CD4-positive, CD25-positive, alpha-beta regulatory T cell (primary cell): ENCODE data around the gene OR6B3. TPM values are rescaled to one million over a fixed set of nuclear protein-coding genes. Genes with fewer than 3 reads are reported as not detected.
A peak's percentile ranks its signal among the peaks of the same experiment; 100 is the strongest.

Experiments
- ATAC-seq, 2 donors: fragments of 150-1000 bp; cut with Tn5 transposase; one replicate each; pipeline ENCODE4 v1.10.0; 2021; ENCODE audit warnings: low read depth in 2 of 2, moderate number of reproducible peaks in 2 of 2, moderate library complexity in 1 of 2
- DNase-seq, 3 donors: peaks; one replicate each; pipeline versions ENCODE4 v3.0.0 to v3.0.0-alpha.2; 2012 to 2022; ENCODE audit warnings: mixed read lengths in 1 of 3
- H3K27ac ChIP-seq: one replicate; pipeline ENCODE4 v1.7.0; 2013; ENCODE audit warnings: mild to moderate bottlenecking, low read length; ENCODE audit not compliant: insufficient read depth, poor library complexity, severe bottlenecking
- H3K27me3 ChIP-seq: one replicate; pipeline ENCODE4 v1.7.0; 2013; ENCODE audit warnings: low read length; ENCODE audit not compliant: control insufficient read depth, insufficient read depth
- H3K36me3 ChIP-seq: one replicate; pipeline ENCODE4 v1.7.0; 2013; ENCODE audit warnings: mild to moderate bottlenecking, low read length, moderate library complexity; ENCODE audit not compliant: control insufficient read depth, insufficient read depth
- H3K4me1 ChIP-seq: 2 replicates; pipeline ENCODE4 v1.7.0; 2013; ENCODE audit warnings: mild to moderate bottlenecking, low read length; ENCODE audit not compliant: insufficient read depth, control insufficient read depth, poor library complexity, severe bottlenecking
- H3K4me3 ChIP-seq: one replicate; pipeline ENCODE4 v1.7.0; 2013; ENCODE audit warnings: low read depth, mild to moderate bottlenecking, low read length, moderate library complexity
- H3K9me3 ChIP-seq, 2 experiments: 1 replicate in 1 of 2; 2 replicates in 1 of 2; pipeline ENCODE4 v1.7.0; 2013; ENCODE audit warnings: low read length in 2 of 2, mild to moderate bottlenecking in 1 of 2, moderate library complexity in 1 of 2; ENCODE audit not compliant: control insufficient read depth in 2 of 2
- H3K27ac Mint-ChIP-seq, 3 donors: one replicate each; pipeline ENCODE4 v1.8.0; 2020 to 2022; ENCODE audit warnings: mild to moderate bottlenecking in 3 of 3, mixed read lengths in 3 of 3, moderate library complexity in 2 of 3
- H3K27me3 Mint-ChIP-seq: one replicate; pipeline ENCODE4 v1.8.0; 2022; ENCODE audit warnings: mild to moderate bottlenecking, mixed read lengths
- H3K36me3 Mint-ChIP-seq: one replicate; pipeline ENCODE4 v1.8.0; 2020; ENCODE audit warnings: mixed read lengths
- H3K4me1 Mint-ChIP-seq, 4 donors: one replicate each; pipeline ENCODE4 v1.8.0; 2020 to 2022; ENCODE audit warnings: mixed read lengths in 4 of 4, mild to moderate bottlenecking in 1 of 4
- H3K4me3 Mint-ChIP-seq, 4 donors: one replicate each; pipeline ENCODE4 v1.8.0; 2020 to 2022; ENCODE audit warnings: mild to moderate bottlenecking in 4 of 4, mixed read lengths in 4 of 4, moderate library complexity in 3 of 4
- H3K9me3 Mint-ChIP-seq, 7 donors: one replicate each; pipeline ENCODE4 v1.8.0; 2020 to 2022; ENCODE audit warnings: mixed read lengths in 7 of 7, mild to moderate bottlenecking in 3 of 7, moderate library complexity in 2 of 7
- polyA plus RNA-seq, 4 donors: library from polyadenylated mRNA; unstranded; fragments of 300-500 nt; fragmentation: Illumina TruSeq; gene quantifications; one replicate each; pipeline ENCODE4 v1.2.3, GENCODE V29; 2021
- total RNA-seq: library from RNA; stranded (reverse); gene quantifications from one replicate; pipeline ENCODE4 v1.2.3, GENCODE V29; 2022

The OR6B3 gene
- total and polyA plus RNA-seq, 5 donors from 2014 or later: not detected

DNA sequence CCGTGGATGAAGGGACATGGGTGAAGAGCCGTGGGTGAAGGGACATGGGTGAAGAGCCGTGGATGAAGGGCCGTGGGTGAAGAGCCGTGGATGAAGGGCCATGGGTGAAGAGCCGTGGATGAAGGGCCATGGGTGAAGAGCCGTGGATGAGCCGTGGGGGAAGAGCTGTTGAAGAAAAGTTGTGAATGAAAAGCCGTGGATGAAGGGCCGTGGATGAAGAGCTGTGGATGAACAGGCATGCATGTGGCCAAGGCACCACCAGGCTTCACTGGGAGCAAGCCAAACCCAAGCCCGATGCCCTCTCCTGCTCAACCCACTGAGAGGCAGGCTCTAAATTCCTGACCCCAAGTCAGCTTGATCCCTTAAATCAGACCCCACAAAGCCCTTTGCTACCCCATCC lies 10.6 kb downstream of the OR6B3 start:
- H3K27me3 Mint-ChIP-seq: peaks cover 9% of the 10 kb centered on the region
- no peaks in the 10 kb centered on the region for H3K36me3 Mint-ChIP-seq
- no peak for DNase-seq
- H3K27me3 ChIP-seq: peaks cover 10% of the 10 kb centered on the region
- no peaks in the 10 kb centered on the region for H3K4me1 Mint-ChIP-seq
- H3K27ac ChIP-seq: no peak overlapping the region
- ATAC-seq: no peak
- no peaks in the 10 kb centered on the region for H3K4me1 ChIP-seq
- H3K9me3 ChIP-seq: no peaks in the 10 kb centered on the region
- no peak overlapping the region for H3K27ac Mint-ChIP-seq
- no peak overlapping the region for H3K4me3 Mint-ChIP-seq
- H3K36me3 ChIP-seq: no peaks in the 10 kb centered on the region
- H3K9me3 Mint-ChIP-seq: peaks cover 0 to 2% (median 0%) of the 10 kb centered on the region in 7 donors
- H3K4me3 ChIP-seq: no peak overlapping the region

DNA sequence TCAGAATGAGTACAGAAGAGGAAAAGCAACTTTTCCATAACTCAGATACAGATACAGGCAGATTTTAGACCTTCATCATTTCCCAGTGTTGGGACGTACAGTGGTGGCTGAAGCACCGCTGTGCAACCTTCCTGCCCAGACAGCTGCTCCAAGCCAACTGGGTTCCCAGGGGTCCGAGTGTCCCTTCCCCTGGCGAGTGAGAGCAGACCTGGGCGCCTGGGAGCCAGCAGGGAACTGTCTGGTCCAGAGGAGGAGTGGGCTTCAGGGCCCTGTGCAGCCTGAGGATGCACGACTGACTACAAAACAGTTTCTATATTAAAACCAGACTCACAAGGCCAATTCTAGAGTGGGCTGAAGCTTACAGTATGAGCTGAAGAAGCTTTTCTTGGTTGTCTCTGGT lies 12.0 kb downstream of the OR6B3 start:
- Histone ChIP-seq H3K27me3 (peaks cover 17% of the 10 kb centered on the region), H3K36me3 (no peaks in the 10 kb centered on the region), H3K4me3 (no peak overlapping the region), H3K27ac (no peak overlapping the region), H3K9me3 (no peaks in the 10 kb centered on the region), H3K4me1 (no peaks in the 10 kb centered on the region)
- H3K36me3 Mint-ChIP-seq: no peaks in the 10 kb centered on the region
- H3K9me3 Mint-ChIP-seq: peaks cover 0 to 2% (median 0%) of the 10 kb centered on the region in 7 donors
- no peak for DNase-seq
- H3K27me3 Mint-ChIP-seq: peaks cover 15% of the 10 kb centered on the region
- no peak for ATAC-seq
- no peaks in the 10 kb centered on the region for H3K4me1 Mint-ChIP-seq
- no peak overlapping the region for H3K4me3 Mint-ChIP-seq
- no peak overlapping the region for H3K27ac Mint-ChIP-seq

DNA sequence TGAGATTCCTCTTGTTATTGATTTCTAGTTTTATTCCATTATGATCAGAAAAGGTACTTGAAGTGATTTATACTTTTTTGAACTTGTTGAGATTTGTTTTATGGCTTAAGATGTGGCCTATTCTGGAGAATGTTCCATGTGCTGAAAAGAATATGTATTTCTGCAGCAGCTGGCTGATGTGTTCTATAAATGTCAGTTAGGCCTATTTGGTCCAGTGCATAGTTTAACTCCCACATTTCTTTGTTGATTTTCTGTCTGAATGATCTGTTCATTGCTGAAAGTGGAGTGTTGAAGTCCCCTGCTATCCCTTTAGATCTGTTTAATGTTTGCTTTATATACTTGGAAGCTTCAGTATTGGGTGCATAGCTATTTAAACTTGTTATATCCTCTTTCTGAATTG lies 16.0 kb downstream of the OR6B3 start:
- Histone ChIP-seq H3K36me3 (no peaks in the 10 kb centered on the region), H3K9me3 (no peaks in the 10 kb centered on the region), H3K4me1 (no peaks in the 10 kb centered on the region), H3K4me3 (no peak overlapping the region), H3K27ac (no peak overlapping the region), H3K27me3 (peaks cover 20% of the 10 kb centered on the region)
- H3K27me3 Mint-ChIP-seq: peaks cover 16% of the 10 kb centered on the region
- H3K4me1 Mint-ChIP-seq: no peaks in the 10 kb centered on the region
- H3K4me3 Mint-ChIP-seq: no peak overlapping the region
- DNase-seq: no peak
- no peak overlapping the region for H3K27ac Mint-ChIP-seq
- H3K36me3 Mint-ChIP-seq: no peaks in the 10 kb centered on the region
- no peaks in the 10 kb centered on the region for H3K9me3 Mint-ChIP-seq
- no peak for ATAC-seq

DNA sequence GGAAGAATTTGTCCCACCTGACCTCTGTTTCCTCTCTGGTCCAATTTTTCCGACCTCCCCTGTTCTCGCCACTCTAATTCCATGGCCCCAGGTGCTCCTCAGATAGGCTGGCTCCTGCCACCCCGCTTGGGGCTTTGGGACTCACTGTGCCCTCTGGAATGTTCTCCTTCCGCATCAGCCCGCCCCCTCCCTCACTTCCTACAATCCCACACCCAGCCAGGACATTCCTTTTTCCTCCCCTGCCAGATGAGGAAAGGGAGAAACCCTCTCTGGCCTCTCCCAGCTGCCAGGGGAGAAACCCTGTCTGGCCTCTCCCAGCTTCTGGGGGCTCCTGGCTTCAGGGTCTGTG lies 20.0 kb downstream of the OR6B3 start:
- Histone ChIP-seq H3K27me3 (peaks cover 12% of the 10 kb centered on the region), H3K27ac (no peak overlapping the region), H3K4me1 (no peaks in the 10 kb centered on the region), H3K4me3 (no peak overlapping the region), H3K9me3 (no peaks in the 10 kb centered on the region), H3K36me3 (no peaks in the 10 kb centered on the region)
- H3K4me1 Mint-ChIP-seq: no peaks in the 10 kb centered on the region
- no peak overlapping the region for H3K4me3 Mint-ChIP-seq
- H3K9me3 Mint-ChIP-seq: no peaks in the 10 kb centered on the region
- H3K27ac Mint-ChIP-seq: no peak overlapping the region
- H3K27me3 Mint-ChIP-seq: peaks cover 22% of the 10 kb centered on the region
- H3K36me3 Mint-ChIP-seq: no peaks in the 10 kb centered on the region
- DNase-seq (no peak), ATAC-seq (no peak)

DNA sequence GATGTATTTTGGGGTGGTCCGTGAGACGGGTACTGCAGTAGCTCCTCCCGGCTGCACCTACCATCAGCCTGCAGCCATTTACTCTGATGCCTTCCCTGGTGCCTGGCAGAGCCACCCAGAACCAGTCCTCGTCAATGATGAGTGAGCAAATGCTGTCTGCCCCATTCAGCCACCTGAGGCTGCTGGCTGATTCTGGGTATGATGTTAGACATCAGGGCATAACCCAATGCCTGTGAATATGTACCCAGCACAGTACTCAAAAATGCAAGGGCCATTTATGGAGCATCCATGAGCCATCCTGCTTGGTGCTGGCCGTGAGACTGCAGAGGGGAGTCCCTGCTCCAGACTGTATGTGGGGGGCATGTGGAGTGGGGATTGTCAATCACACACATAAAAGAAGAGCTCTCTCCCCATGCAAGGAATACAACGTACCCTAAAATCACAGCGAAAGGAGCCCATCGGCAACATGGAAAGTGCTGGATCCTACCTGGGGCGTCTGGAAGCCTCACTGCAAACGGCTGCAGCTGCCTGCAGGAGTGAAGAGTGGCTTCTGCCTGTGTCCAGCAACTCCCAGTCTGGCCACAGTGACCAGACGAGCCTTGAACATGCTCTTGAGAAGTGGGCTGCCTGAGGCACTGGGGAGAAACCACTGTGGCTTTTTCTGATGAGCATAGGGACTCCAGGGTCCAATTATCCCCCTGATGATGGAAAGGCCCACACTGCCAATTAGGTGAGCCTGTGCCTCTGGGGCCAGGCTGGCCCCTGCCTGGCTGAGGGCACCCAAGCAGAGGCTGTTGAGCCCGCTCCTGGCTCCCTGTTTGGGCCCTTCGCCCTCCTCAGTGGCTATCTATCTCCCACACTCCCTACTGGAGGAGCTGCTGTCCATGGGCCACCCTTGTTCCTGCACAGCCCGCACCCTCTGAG lies 20.7 kb downstream of the OR6B3 start:
- H3K27ac Mint-ChIP-seq: no peak overlapping the region
- peaks cover 9% of the 10 kb centered on the region for H3K27me3 ChIP-seq

DNA sequence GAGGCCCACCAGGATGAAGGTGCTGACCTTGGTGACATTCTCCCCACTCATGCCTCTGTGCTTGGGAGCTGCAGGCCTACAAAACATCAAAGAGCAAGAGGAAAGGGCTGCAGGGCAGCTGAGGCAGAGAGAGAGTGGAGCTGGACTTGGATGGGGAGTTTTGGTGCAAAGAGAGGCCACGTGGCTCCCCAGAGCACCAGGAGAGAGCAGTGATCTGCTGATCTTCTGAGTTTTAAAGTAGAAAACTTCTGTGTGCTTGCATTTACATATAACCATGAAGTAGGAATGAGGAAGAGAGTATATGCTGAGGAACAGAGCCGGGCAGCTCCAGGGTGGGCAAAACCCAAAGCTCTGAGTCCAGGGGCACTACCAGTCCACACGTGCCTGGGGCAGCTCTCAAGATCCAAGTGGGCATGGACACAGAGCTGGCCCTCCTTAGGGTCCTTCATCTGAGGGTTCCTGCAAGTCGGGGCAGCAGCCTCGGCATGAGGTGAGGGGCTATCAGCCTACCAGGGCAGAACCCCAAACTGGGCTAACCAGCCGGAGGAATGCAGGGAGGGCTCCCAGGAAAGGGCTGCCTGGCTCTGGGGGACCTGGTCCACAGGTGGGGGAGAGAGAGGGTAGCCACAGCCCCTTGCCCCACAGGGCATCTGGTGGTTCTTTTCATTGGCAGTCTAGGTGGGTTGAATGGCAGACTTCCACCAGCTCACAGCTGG lies 22.8 kb downstream of the OR6B3 start, which contains the start of gene OR6B2:
OR6B2 (minus strand) TSS at position 51 of the 716 bp plus-strand sequence; CDS start at position 51, 0 bp downstream.
- Mint-ChIP-seq H3K4me1 (peaks cover 0 to 4% (median 0%) of the 10 kb centered on the region in 4 donors), H3K36me3 (no peaks in the 10 kb centered on the region), H3K27me3 (peaks cover 22% of the 10 kb centered on the region), H3K4me3 (no peak within 1 kb of the TSS), H3K27ac (no peak within 1 kb of the TSS), H3K9me3 (no peaks in the 10 kb centered on the region)
- Histone ChIP-seq H3K36me3 (no peaks in the 10 kb centered on the region), H3K4me1 (no peaks in the 10 kb centered on the region), H3K27ac (no peak within 1 kb of the TSS), H3K27me3 (peaks cover 3% of the 10 kb centered on the region), H3K9me3 (no peaks in the 10 kb centered on the region), H3K4me3 (no peak within 1 kb of the TSS)
- ATAC-seq (no peak), DNase-seq (no peak)

More for the DNA sequence above, 20.7 kb downstream of the OR6B3 start:
- no peaks in the 10 kb centered on the region for H3K4me1 ChIP-seq
- Mint-ChIP-seq H3K27me3 (peaks cover 24% of the 10 kb centered on the region), H3K4me1 (no peaks in the 10 kb centered on the region), H3K4me3 (no peak overlapping the region), H3K9me3 (no peaks in the 10 kb centered on the region), H3K36me3 (no peaks in the 10 kb centered on the region)
- no peaks in the 10 kb centered on the region for H3K36me3 ChIP-seq
- DNase-seq: no peak
- no peak for ATAC-seq
- no peaks in the 10 kb centered on the region for H3K9me3 ChIP-seq
- no peak overlapping the region for H3K27ac ChIP-seq
- H3K4me3 ChIP-seq: no peak overlapping the region

DNA sequence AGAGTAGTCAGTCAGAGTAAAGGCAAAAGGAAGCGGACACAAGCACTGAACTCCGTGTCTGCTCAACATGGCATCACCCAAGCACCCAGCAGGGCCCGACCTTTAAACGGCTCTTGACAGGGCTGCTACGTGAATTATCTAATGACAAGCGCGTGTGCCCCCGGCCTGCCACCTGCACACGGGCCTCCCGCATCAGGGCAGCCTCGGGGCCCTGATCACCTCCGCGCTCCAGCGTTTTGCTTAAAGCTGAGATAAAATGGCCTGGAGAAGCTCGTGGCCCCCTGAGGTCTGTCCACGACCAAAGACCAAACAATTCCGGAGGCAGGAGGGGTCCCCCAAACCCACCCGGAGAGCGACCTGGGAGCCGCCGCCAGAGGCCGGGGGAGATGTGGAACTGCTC lies 28.6 kb downstream of the OR6B3 start:
- H3K9me3 ChIP-seq: no peaks in the 10 kb centered on the region
- no peaks in the 10 kb centered on the region for H3K9me3 Mint-ChIP-seq
- peaks cover 13% of the 10 kb centered on the region for H3K36me3 Mint-ChIP-seq
- H3K4me3 ChIP-seq: peak overlapping the region; percentile 96
- ATAC-seq (peak; percentile 15 to 24), DNase-seq (peak in 2 of 3 donors; percentile 14 to 37)
- peaks cover 15% of the 10 kb centered on the region for H3K36me3 ChIP-seq
- peak overlapping the region; percentile 94 for H3K27ac ChIP-seq
- H3K4me3 Mint-ChIP-seq: peak overlapping the region; percentile 95 to 99 (median 97)
- H3K27me3 ChIP-seq: no peaks in the 10 kb centered on the region
- peaks cover 15% of the 10 kb centered on the region for H3K4me1 ChIP-seq
- peaks cover 16 to 34% (median 24%) of the 10 kb centered on the region in 4 donors for H3K4me1 Mint-ChIP-seq
- H3K27ac Mint-ChIP-seq: peak overlapping the region; percentile 93 to 97 (median 95)
- peaks cover 17% of the 10 kb centered on the region for H3K27me3 Mint-ChIP-seq
